Prostate gland (tissue), 2 donors: ENCODE measurements around the gene FKTN. TPM values are rescaled to one million over a fixed set of nuclear protein-coding genes. Genes with fewer than 3 reads are reported as not detected.

ENCODE experiments used
- total RNA-seq, 2 donors: library from RNA; depleted of rRNA; stranded (reverse); fragments of >200 nt; gene quantifications; one replicate each; pipeline ENCODE4 v1.1.0, GENCODE V29; 2016

Gene FKTN
- total RNA-seq, 2 donors from 2014 or later, result 10.1 to 20.2 TPM

Other genes with a start within 250 kb of the FKTN start
- 1 to 10 TPM; 1.6 to 4.8 TPM for gene FSD1L, start 110.1 kb upstream of the FKTN start, total RNA-seq
- not detected for gene TAL2, start 104.3 kb downstream of the FKTN start, total RNA-seq
- gene TMEM38B, start 136.4 kb downstream of the FKTN start, total RNA-seq, result 10 to 100 TPM; 14.4 to 14.9 TPM